ENCODE measurements around the gene BABAM2. TPM values are rescaled to one million over a fixed set of nuclear protein-coding genes. Genes with fewer than 3 reads are reported as not detected.

BABAM2 gene
- total RNA-seq, 1 donor = 28.5 TPM

DNA sequence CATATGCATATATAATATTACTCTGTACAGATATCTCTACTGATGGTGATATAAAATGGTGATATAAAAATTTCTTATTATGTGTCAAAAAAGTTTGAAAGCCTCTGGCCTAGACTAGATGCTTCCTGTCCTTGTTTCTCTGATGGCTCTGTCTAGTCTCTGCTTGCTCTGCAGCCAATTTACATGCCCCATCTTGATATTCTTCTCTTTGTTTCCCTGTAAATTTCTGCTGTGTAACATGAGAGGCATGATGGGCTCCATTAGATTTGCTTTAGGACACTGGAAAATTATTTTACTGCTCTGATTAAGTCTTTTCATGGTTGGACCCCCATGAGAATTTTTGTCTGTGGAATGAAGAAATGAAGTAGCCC lies 24.3 kb downstream of the BABAM2 start:
- H3K4me3 ChIP-seq (ENCODE audit: low read depth, low read length) = no peak overlapping the region
- DNase-seq (ENCODE audit: low read depth) = no peak
- TF ChIP-seq, protein P1, sequence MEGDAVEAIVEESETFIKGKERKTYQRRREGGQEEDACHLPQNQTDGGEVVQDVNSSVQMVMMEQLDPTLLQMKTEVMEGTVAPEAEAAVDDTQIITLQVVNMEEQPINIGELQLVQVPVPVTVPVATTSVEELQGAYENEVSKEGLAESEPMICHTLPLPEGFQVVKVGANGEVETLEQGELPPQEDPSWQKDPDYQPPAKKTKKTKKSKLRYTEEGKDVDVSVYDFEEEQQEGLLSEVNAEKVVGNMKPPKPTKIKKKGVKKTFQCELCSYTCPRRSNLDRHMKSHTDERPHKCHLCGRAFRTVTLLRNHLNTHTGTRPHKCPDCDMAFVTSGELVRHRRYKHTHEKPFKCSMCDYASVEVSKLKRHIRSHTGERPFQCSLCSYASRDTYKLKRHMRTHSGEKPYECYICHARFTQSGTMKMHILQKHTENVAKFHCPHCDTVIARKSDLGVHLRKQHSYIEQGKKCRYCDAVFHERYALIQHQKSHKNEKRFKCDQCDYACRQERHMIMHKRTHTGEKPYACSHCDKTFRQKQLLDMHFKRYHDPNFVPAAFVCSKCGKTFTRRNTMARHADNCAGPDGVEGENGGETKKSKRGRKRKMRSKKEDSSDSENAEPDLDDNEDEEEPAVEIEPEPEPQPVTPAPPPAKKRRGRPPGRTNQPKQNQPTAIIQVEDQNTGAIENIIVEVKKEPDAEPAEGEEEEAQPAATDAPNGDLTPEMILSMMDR (IDR thresholded peaks at IDR 0.05; ENCODE audit: insufficient read depth, low read depth, low read length) = no peak

DNA sequence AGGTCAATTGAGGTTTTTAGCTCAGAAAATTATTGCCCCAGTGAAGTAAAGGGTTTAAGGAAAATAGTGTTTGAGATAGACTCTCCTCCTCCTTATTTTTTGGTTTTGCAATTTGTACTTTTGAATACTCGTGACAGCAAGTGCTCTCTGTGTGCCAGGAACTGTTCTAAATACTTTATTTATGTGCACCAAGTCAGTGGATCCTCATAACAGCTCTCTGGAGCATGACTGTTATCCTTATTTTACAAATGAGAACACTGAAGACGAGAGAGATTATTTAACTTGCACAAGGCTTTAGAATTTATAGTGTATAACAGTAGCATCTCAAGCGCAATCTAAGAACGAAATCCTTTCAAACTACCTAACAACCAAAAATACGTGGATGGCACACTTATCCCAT lies 24.7 kb downstream of the BABAM2 start:
- peak; percentile 66 for DNase-seq (ENCODE audit: low read depth)
- H3K4me3 ChIP-seq (ENCODE audit: low read depth, low read length) = no peak overlapping the region
- TF ChIP-seq, protein P1 (IDR thresholded peaks at IDR 0.05; ENCODE audit: insufficient read depth, low read depth, low read length) = no peak

DNA sequence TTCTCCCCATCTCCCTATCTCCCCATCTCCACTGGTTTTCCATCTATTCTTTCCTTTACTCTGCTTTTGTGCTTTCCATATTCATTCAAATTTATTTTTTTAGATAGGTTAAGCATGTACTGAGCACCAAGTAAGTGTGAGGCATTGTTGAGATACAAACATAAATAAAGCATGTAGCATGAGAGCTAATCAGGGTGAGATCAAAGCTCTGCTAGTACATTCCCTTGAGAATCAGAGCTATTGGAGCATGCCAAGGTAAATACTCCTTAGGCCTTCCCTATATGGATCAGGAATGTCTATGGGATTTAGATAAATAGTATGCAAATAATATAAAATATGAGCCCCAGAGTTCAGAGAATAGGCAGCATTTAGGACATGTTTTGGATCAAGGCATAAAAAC lies 25.3 kb downstream of the BABAM2 start:
- TF ChIP-seq, protein P1 (IDR thresholded peaks at IDR 0.05; ENCODE audit: insufficient read depth, low read depth, low read length) = no peak
- no peak overlapping the region for H3K4me3 ChIP-seq (ENCODE audit: low read depth, low read length)
- no peak for DNase-seq (ENCODE audit: low read depth)

DNA sequence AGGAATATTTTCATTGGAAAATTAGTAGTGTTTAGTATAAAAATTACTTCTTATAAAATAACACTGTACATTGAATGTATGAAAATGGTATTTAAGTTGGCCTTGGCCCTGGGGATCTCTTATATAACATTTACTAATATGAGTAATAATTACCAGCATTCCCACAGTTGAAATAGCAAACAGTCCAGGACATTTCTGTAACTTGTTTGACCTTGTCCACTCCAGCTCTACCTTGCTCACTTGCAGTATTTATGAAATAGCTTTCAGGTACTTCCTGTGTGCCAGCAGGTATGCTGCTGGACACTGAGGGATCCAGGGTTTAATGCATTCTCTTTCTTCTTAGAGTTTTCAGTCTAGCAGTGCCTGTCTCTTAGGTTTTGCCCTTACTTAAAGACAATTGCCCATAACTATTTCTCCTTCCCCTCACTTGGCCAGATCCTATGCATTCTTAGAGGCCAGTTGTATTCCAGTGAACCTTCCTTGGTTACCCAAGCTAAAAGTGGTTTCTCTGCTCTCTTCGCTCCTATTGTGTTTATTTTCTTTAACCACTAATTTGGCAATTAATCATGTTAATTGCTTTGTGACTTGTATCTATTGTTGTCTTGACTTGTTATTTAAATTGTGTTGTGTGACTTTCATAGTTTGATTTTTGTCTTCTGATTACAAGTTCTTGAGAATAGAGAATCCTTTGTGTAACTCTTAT lies 25.9 kb downstream of the BABAM2 start:
- TF ChIP-seq, protein P1 (IDR thresholded peaks at IDR 0.05; ENCODE audit: insufficient read depth, low read depth, low read length) = no peak

DNA sequence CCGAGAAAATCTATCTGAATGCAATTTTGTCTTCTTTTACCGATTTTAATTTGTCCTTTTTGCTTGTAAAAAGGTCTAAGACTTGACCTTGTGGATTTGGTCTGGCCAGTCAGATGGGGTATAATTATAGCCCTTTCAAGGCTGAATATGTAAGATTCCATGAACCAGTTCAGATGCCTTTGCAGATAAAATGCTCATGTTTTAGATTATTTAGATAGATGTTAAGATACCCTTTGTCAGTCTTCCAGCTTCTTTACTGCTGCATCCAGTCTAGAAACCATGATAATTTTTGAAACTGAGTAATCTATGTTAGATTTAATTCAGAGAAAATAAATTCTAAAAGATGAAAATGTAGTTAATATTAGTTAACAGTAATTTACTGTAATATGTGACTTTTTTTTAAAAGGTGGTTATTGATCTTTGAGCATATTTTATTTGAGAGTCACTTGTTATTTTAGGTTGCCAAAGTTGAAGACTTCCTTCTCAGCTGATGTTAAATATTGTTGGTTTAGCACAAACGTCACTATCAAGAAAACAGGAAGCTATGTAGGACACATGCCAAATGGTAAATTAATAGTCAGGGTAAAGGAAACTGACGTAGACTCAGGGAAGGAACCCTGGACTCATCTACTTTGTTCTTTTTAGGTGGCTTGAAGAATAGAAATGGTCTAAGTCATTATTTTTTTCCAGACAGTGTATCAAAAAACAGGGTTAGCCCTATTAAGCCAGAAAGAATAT lies 29.8 kb downstream of the BABAM2 start:
- DNase-seq (ENCODE audit: low read depth) = peak; percentile 66
- TF ChIP-seq, protein P1 (IDR thresholded peaks at IDR 0.05; ENCODE audit: insufficient read depth, low read depth, low read length) = no peak
- H3K4me3 ChIP-seq (ENCODE audit: low read depth, low read length) = no peak overlapping the region

More for the DNA sequence above, 25.9 kb downstream of the BABAM2 start:
- H3K4me3 ChIP-seq (ENCODE audit: low read depth, low read length) = no peak overlapping the region
- DNase-seq (ENCODE audit: low read depth) = no peak

DNA sequence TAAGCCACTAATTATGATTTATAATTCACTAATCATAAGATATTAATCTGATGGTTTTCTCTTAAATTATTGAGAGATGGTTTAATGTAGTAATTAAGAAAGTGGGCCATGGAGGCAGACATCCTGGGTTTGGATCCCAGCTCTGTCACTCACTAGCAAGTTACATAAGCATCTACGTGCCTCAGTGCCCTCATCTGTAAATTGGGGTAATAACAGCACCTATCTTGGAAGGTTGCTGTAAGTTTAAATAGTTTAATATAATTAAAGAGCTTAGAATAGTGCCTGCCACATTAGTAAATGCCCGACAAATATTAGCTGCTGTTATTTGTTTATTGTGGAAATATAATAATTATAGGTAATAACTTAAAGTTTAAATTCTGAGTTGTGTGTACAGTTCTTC lies 30.9 kb downstream of the BABAM2 start:
- H3K4me3 ChIP-seq (ENCODE audit: low read depth, low read length) = no peak overlapping the region
- TF ChIP-seq, protein P1 (IDR thresholded peaks at IDR 0.05; ENCODE audit: insufficient read depth, low read depth, low read length) = no peak

More for the DNA sequence above, 30.9 kb downstream of the BABAM2 start:
- no peak for DNase-seq (ENCODE audit: low read depth)
